ENCODE data around the gene YIPF5.

Gene YIPF5

GRCh38 chr5:144202072-144202471 is 31.6 kb upstream of the YIPF5 start:
- H3K27me3 ChIP-seq (replicated peaks; ENCODE audit: control insufficient read depth, insufficient read depth, low read length, poor library complexity, severe bottlenecking): peaks cover 11% of the 10 kb centered on the region
- no peak overlapping the region for H3K4me3 ChIP-seq (ENCODE audit: insufficient read depth, low read depth, low read length, poor library complexity, severe bottlenecking)
- H3K4me1 ChIP-seq (ENCODE audit: control insufficient read depth, insufficient read depth, low read length, poor library complexity, severe bottlenecking): no peaks in the 10 kb centered on the region
- no peak for DNase-seq
- no peaks in the 10 kb centered on the region for H3K36me3 ChIP-seq (ENCODE audit: control insufficient read depth, insufficient read depth, low read length)
- H3K27ac ChIP-seq (ENCODE audit: insufficient read depth, low read length, poor library complexity, severe bottlenecking): no peak overlapping the region
- H3K9me3 ChIP-seq (ENCODE audit: control insufficient read depth, low read length): no peaks in the 10 kb centered on the region

GRCh38 chr5:144201588-144201987 is 31.1 kb upstream of the YIPF5 start:
- H3K27me3 ChIP-seq (replicated peaks; ENCODE audit: control insufficient read depth, insufficient read depth, low read length, poor library complexity, severe bottlenecking): peaks cover 11% of the 10 kb centered on the region
- DNase-seq: no peak
- H3K27ac ChIP-seq (ENCODE audit: insufficient read depth, low read length, poor library complexity, severe bottlenecking): no peak overlapping the region
- H3K4me3 ChIP-seq (ENCODE audit: insufficient read depth, low read depth, low read length, poor library complexity, severe bottlenecking): no peak overlapping the region
- H3K4me1 ChIP-seq (ENCODE audit: control insufficient read depth, insufficient read depth, low read length, poor library complexity, severe bottlenecking): no peaks in the 10 kb centered on the region
- H3K9me3 ChIP-seq (ENCODE audit: control insufficient read depth, low read length): no peaks in the 10 kb centered on the region
- H3K36me3 ChIP-seq (ENCODE audit: control insufficient read depth, insufficient read depth, low read length): no peaks in the 10 kb centered on the region

- no peaks in the 10 kb centered on the region for H3K9me3 ChIP-seq (ENCODE audit: control insufficient read depth, low read length)
- no peaks in the 10 kb centered on the region for H3K36me3 ChIP-seq (ENCODE audit: control insufficient read depth, insufficient read depth, low read length)
These were observed 27.9 kb upstream of the YIPF5 start for GRCh38 chr5:144198386-144198785.

GRCh38 chr5:144196612-144197011 is 26.2 kb upstream of the YIPF5 start:
- DNase-seq: no peak
- no peaks in the 10 kb centered on the region for H3K9me3 ChIP-seq (ENCODE audit: control insufficient read depth, low read length)

More at GRCh38 chr5:144198386-144198785, 27.9 kb upstream of the YIPF5 start:
- no peak overlapping the region for H3K27ac ChIP-seq (ENCODE audit: insufficient read depth, low read length, poor library complexity, severe bottlenecking)
- no peak for DNase-seq
- H3K4me1 ChIP-seq (ENCODE audit: control insufficient read depth, insufficient read depth, low read length, poor library complexity, severe bottlenecking): no peaks in the 10 kb centered on the region
- no peak overlapping the region for H3K4me3 ChIP-seq (ENCODE audit: insufficient read depth, low read depth, low read length, poor library complexity, severe bottlenecking)
- no peaks in the 10 kb centered on the region for H3K27me3 ChIP-seq (replicated peaks; ENCODE audit: control insufficient read depth, insufficient read depth, low read length, poor library complexity, severe bottlenecking)

GRCh38 chr5:144195448-144195847 is 25.0 kb upstream of the YIPF5 start:
- Histone ChIP-seq H3K9me3 (ENCODE audit: control insufficient read depth, low read length) (no peaks in the 10 kb centered on the region), H3K27ac (ENCODE audit: insufficient read depth, low read length, poor library complexity, severe bottlenecking) (no peak overlapping the region), H3K4me1 (ENCODE audit: control insufficient read depth, insufficient read depth, low read length, poor library complexity, severe bottlenecking) (peaks cover 16% of the 10 kb centered on the region), H3K4me3 (ENCODE audit: insufficient read depth, low read depth, low read length, poor library complexity, severe bottlenecking) (no peak overlapping the region), H3K36me3 (ENCODE audit: control insufficient read depth, insufficient read depth, low read length) (no peaks in the 10 kb centered on the region), H3K27me3 (replicated peaks; ENCODE audit: control insufficient read depth, insufficient read depth, low read length, poor library complexity, severe bottlenecking) (no peaks in the 10 kb centered on the region)
- DNase-seq: no peak

More at GRCh38 chr5:144196612-144197011, 26.2 kb upstream of the YIPF5 start:
- Histone ChIP-seq H3K4me3 (ENCODE audit: insufficient read depth, low read depth, low read length, poor library complexity, severe bottlenecking) (no peak overlapping the region), H3K27ac (ENCODE audit: insufficient read depth, low read length, poor library complexity, severe bottlenecking) (no peak overlapping the region), H3K36me3 (ENCODE audit: control insufficient read depth, insufficient read depth, low read length) (no peaks in the 10 kb centered on the region), H3K4me1 (ENCODE audit: control insufficient read depth, insufficient read depth, low read length, poor library complexity, severe bottlenecking) (peaks cover 4% of the 10 kb centered on the region), H3K27me3 (replicated peaks; ENCODE audit: control insufficient read depth, insufficient read depth, low read length, poor library complexity, severe bottlenecking) (no peaks in the 10 kb centered on the region)

GRCh38 chr5:144194144-144194543 is 23.7 kb upstream of the YIPF5 start:
- Histone ChIP-seq H3K36me3 (ENCODE audit: control insufficient read depth, insufficient read depth, low read length) (no peaks in the 10 kb centered on the region), H3K27me3 (replicated peaks; ENCODE audit: control insufficient read depth, insufficient read depth, low read length, poor library complexity, severe bottlenecking) (no peaks in the 10 kb centered on the region), H3K4me3 (ENCODE audit: insufficient read depth, low read depth, low read length, poor library complexity, severe bottlenecking) (no peak overlapping the region), H3K9me3 (ENCODE audit: control insufficient read depth, low read length) (no peaks in the 10 kb centered on the region), H3K27ac (ENCODE audit: insufficient read depth, low read length, poor library complexity, severe bottlenecking) (no peak overlapping the region), H3K4me1 (ENCODE audit: control insufficient read depth, insufficient read depth, low read length, poor library complexity, severe bottlenecking) (peaks cover 25% of the 10 kb centered on the region)
- no peak for DNase-seq

GRCh38 chr5:144192661-144193060 is 22.2 kb upstream of the YIPF5 start:
- Histone ChIP-seq H3K4me1 (ENCODE audit: control insufficient read depth, insufficient read depth, low read length, poor library complexity, severe bottlenecking) (peaks cover 38% of the 10 kb centered on the region), H3K27me3 (replicated peaks; ENCODE audit: control insufficient read depth, insufficient read depth, low read length, poor library complexity, severe bottlenecking) (no peaks in the 10 kb centered on the region), H3K27ac (ENCODE audit: insufficient read depth, low read length, poor library complexity, severe bottlenecking) (no peak overlapping the region), H3K9me3 (ENCODE audit: control insufficient read depth, low read length) (no peaks in the 10 kb centered on the region), H3K4me3 (ENCODE audit: insufficient read depth, low read depth, low read length, poor library complexity, severe bottlenecking) (no peak overlapping the region), H3K36me3 (ENCODE audit: control insufficient read depth, insufficient read depth, low read length) (no peaks in the 10 kb centered on the region)
- no peak for DNase-seq

- peak overlapping the region; percentile 83 for H3K27ac ChIP-seq (ENCODE audit: insufficient read depth, low read length, poor library complexity, severe bottlenecking)
These were observed 21.5 kb upstream of the YIPF5 start for GRCh38 chr5:144191998-144192397.

GRCh38 chr5:144191531-144191930 is 21.1 kb upstream of the YIPF5 start:
- Histone ChIP-seq H3K4me1 (ENCODE audit: control insufficient read depth, insufficient read depth, low read length, poor library complexity, severe bottlenecking) (peaks cover 38% of the 10 kb centered on the region), H3K27me3 (replicated peaks; ENCODE audit: control insufficient read depth, insufficient read depth, low read length, poor library complexity, severe bottlenecking) (no peaks in the 10 kb centered on the region), H3K36me3 (ENCODE audit: control insufficient read depth, insufficient read depth, low read length) (no peaks in the 10 kb centered on the region), H3K27ac (ENCODE audit: insufficient read depth, low read length, poor library complexity, severe bottlenecking) (peak overlapping the region; percentile 83), H3K4me3 (ENCODE audit: insufficient read depth, low read depth, low read length, poor library complexity, severe bottlenecking) (no peak overlapping the region), H3K9me3 (ENCODE audit: control insufficient read depth, low read length) (no peaks in the 10 kb centered on the region)
- DNase-seq: no peak

More at GRCh38 chr5:144191998-144192397, 21.5 kb upstream of the YIPF5 start:
- Histone ChIP-seq H3K4me1 (ENCODE audit: control insufficient read depth, insufficient read depth, low read length, poor library complexity, severe bottlenecking) (peaks cover 38% of the 10 kb centered on the region), H3K36me3 (ENCODE audit: control insufficient read depth, insufficient read depth, low read length) (no peaks in the 10 kb centered on the region), H3K4me3 (ENCODE audit: insufficient read depth, low read depth, low read length, poor library complexity, severe bottlenecking) (no peak overlapping the region), H3K9me3 (ENCODE audit: control insufficient read depth, low read length) (no peaks in the 10 kb centered on the region), H3K27me3 (replicated peaks; ENCODE audit: control insufficient read depth, insufficient read depth, low read length, poor library complexity, severe bottlenecking) (no peaks in the 10 kb centered on the region)
- no peak for DNase-seq

GRCh38 chr5:144189800-144190429 is 19.5 kb upstream of the YIPF5 start:
- Histone ChIP-seq H3K4me1 (ENCODE audit: control insufficient read depth, insufficient read depth, low read length, poor library complexity, severe bottlenecking) (peaks cover 38% of the 10 kb centered on the region), H3K9me3 (ENCODE audit: control insufficient read depth, low read length) (no peaks in the 10 kb centered on the region), H3K27me3 (replicated peaks; ENCODE audit: control insufficient read depth, insufficient read depth, low read length, poor library complexity, severe bottlenecking) (no peaks in the 10 kb centered on the region), H3K4me3 (ENCODE audit: insufficient read depth, low read depth, low read length, poor library complexity, severe bottlenecking) (no peak overlapping the region), H3K36me3 (ENCODE audit: control insufficient read depth, insufficient read depth, low read length) (no peaks in the 10 kb centered on the region), H3K27ac (ENCODE audit: insufficient read depth, low read length, poor library complexity, severe bottlenecking) (peak overlapping the region; percentile 83)
- DNase-seq: peak; percentile 79 to 84 (median 79)
